ENCODE measurements around the gene RSKR.
"Not testable (repeated sequence)": the region's sequence is repeated elsewhere in the genome, so short reads cannot be mapped to it uniquely, and the experiment has no call there.

RSKR gene

GRCh38 chr17:28613931-28614381 is at the start of gene RSKR:
Gene RSKR, minus strand, starts transcription at chr17:28614185. Its CDS starts 24 bp downstream, at chr17:28614161.
- DNase-seq (ENCODE audit: low read depth), result no peak

DNA sequence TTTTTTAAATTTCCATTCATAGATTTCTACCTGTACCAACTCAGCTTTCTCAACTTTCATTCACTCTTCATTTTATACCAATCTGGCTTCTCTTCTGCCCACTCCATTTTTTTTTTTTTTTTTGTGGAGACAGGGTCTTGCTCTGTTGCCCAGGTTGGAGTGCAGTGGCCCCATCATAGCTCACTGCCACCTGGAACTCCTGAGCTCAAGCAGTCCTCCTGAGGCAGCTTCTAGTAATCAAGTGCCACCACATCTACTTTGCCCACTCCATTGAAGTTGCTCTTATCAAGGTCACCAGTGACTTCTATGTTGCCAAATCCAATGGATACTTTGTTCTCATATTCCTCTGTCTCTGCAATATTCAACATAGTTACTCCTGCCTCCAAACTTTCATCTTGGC is 49.7 kb upstream of the RSKR start:
- DNase-seq (ENCODE audit: low read depth), result no peak

DNA sequence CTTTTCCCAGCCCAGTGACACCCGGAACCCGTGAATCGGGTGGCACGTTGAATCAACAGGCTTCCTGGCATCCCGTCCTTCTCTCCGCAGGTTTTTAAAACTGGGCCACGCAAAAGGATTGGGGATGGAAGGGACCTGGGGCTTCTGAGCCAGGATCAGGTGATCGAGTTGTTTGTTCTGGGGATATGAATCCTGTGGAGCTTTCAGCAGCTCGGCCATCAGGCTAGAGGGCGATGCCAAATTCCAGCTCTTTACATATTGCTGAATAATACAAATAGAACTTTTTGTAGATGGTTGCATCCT is 48.5 kb upstream of the RSKR start:
- no peak for DNase-seq (ENCODE audit: low read depth)

- DNase-seq (ENCODE audit: low read depth), result peak; percentile 93
Measured at GRCh38 chr17:28661635-28662526, 47.9 kb upstream of the RSKR start, which contains the start of the genes SDF2 and SUPT6H. Gene SDF2, minus strand, starts transcription at chr17:28661906. Its CDS starts 30 bp downstream, at chr17:28661876. Gene SUPT6H, plus strand, starts transcription at chr17:28662205. Its CDS starts 11,197 bp downstream, at chr17:28673402.

DNA sequence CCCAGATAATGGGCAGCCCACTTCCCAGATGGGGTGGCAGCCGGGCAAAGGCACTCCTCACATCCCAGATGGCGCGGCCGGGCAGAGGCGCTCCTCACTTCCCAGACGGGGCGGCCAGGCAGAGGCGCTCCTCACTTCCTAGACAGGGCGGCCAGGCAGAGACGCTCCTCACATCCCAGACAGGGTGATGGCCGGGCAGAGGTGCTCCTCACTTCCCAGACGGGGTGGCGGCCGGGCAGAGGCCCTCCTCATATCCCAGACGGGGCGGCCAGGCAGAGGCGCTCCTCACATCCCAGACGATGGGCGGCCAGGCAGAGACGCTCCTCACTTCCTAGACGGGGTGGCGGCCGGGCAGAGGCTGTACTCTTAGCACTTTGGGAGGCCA is 45.5 kb upstream of the RSKR start:
- DNase-seq (ENCODE audit: low read depth), result not testable (repeated sequence)

DNA sequence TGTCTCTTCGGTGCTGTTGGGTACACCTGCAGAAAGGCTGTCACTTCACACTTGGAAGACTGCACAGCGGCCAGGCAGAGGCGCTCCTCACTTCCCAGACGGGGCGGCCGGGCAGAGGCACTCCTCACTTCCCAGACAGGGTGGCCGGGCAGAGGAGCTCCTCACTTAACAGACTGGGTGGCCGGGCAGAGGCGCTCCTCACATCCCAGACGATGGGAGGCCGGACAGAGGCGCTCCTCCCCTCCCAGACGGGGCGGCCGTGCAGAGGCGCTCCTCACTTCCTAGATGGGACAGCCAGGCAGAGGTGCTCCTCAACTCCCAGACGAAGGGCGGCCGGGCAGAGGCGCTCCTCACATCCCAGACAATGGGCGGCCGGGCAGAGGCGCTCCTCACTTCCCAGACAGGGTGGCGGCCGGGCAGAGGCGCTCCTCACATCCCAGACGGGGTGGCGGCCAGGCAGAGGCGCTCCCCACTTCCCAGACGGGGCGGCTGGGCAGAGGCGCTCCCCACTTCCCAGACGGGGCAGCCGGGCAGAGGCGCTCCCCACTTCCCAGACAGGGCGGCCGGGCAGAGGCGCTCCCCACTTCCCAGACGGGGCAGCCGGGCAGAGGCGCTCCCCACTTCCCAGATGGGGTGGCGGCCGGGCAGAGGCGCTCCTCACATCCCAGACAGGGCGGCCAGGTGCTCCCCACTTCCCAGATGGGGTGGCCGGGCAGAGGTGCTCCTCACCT is 44.9 kb upstream of the RSKR start:
- DNase-seq (ENCODE audit: low read depth), result not testable (repeated sequence)

DNA sequence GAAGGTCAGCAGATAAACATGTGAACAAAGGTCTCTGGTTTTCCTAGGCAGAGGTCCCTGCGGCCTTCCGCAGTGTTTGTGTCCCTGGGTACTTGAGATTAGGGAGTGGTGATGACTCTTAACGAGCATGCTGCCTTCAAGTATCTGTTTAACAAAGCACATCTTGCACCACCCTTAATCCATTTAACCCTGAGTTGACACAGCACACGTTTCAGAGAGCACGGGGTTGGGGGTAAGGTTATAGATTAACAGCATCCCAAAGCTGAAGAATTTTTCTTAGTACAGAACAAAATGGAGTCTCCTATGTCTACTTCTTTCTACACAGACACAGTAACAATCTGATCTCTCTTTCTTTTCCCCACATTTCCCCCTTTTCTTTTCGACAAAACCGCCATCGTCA is 44.4 kb upstream of the RSKR start:
- DNase-seq (ENCODE audit: low read depth), result not testable (repeated sequence)

DNA sequence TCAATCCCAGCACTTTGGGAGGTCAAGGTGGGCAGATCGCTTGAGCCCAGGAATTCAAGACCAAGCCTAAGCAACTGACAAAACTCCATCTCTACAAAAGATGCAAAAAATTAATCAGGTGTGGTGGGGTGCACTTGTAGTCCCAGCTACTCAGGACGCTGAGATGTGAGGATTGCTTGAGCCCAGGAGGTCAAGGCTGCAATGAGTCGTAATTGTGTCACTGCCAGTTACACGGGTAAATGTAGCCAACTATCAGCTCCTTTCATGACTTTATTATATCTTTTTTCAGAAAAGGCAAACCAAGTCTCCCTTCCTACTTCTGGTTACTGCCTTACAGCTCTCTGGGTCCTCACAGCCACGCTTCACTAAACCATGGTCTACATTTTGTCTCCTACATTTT is 43.8 kb upstream of the RSKR start:
- no peak for DNase-seq (ENCODE audit: low read depth)

DNA sequence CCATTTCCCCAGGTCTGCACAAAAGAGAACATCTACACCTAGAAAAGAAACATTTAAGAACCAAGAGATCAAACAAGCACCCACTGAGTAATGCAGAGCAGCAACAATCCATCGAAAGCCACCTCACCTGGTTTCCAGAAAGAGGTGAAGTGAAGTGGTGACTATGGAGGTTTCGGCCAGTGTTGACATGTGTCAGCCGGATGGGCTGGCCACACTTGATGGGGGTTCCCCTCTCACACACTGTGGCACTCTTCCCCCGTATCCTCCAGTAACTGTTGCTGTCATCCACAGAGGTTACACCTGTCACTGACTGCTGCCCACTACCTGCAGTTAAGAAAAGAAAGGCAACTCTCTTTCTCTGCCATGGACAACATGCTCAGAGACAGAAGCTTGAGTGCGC is 41.2 kb upstream of the RSKR start:
- no peak for DNase-seq (ENCODE audit: low read depth)

DNA sequence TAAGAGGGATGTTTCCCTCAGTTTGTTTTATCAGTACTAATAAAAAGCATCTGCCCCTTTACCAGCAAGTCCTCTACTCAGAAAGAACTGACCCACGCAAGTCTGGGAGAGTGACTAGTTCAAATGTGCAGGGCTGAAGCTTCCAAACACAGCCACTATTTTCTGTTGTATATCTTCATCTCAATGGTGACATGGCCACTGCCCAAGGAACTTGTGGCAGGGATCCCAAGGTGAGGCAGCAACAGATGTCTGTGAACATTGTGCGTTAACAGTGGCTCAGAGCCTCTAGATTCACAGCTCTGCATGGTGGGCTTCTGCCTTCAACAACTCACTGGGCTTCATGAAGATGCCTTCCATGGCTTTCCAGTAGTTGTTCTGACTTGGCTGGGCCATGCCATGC is 34.7 kb upstream of the RSKR start:
- DNase-seq (ENCODE audit: low read depth), result no peak

DNA sequence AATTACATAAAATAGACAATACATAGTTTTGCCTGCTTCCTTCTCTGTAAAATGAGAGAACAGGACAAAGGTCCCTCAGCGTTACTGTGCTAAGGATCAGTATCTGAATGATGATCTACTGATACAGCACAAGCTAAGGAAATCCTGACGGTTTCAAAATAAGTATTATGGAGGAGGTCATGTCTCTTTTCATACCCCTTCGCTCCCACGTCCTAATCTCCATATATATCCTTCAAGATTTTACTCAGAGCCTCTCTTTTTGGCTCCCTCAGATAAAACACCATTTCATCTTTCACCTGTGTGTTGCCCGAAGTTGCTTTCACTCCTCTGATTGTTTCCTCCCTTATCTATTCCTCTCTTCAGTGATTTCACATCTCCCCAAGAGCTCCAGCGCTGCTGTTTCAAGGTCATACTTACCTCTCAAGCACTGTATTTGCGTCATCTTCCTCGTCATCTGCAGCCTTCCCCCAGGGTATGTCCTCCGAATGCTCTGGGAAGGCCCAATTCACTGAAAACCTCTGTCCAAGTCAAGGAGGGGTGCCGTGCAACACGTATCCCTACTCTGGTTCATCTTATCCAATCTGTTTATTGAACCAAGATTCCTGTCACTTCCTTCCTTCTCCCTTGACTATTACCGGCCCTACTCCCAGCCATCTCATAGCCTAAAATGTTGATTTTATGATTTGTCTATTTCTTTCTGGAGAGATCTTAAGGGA is 32.2 kb upstream of the RSKR start:
- no peak for DNase-seq (ENCODE audit: low read depth)

- no peak for DNase-seq (ENCODE audit: low read depth)
Measured at GRCh38 chr17:28645576-28645939, 31.6 kb upstream of the RSKR start.

- DNase-seq (ENCODE audit: low read depth), result peak; percentile 96
Measured at GRCh38 chr17:28644787-28645575, 31.0 kb upstream of the RSKR start, which contains the start of gene BLTP2. Gene BLTP2, minus strand, starts transcription at chr17:28645158. Its CDS starts 102 bp downstream, at chr17:28645056.

DNA sequence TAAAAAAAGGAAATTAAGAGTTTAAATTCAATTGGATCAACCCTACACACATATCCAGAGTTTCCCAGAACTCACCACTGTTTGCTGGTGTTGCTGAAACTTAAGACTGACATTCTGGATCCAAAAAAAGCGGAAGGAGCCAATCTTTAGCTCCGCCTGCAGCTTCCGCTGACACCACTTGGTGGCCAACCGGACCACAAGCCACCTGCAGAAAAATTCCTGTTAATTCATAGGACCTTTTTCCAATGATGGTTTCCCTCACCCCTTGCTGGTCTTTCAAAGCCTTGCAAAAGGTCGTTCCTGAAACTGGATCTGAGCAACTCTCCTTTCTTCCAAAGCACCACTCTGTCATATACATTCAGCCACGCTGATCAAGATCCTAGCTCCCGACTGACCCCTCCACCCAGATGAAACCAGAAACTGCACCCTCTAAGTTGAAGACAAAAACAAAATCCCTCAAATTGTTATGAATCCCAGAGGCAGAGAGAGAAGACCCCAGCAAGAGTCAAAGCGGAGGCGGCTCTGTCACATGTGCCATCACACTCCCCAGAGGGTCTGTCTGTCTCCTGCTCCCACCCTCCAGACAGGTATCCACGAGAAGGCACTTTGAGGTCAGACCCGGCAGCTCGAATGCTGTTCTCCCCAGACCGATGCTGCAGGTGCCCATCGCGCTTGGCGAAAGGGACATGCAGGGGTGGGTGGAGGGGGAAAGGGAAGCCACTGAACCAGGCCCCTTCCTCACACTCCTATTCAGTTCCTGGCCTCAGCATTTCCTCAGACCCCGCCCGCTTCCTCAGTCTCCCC is 30.2 kb upstream of the RSKR start:
- peak; percentile 12 for DNase-seq (ENCODE audit: low read depth)

- no peak for DNase-seq (ENCODE audit: low read depth)
Measured at GRCh38 chr17:28641579-28641978, 27.6 kb upstream of the RSKR start.

DNA sequence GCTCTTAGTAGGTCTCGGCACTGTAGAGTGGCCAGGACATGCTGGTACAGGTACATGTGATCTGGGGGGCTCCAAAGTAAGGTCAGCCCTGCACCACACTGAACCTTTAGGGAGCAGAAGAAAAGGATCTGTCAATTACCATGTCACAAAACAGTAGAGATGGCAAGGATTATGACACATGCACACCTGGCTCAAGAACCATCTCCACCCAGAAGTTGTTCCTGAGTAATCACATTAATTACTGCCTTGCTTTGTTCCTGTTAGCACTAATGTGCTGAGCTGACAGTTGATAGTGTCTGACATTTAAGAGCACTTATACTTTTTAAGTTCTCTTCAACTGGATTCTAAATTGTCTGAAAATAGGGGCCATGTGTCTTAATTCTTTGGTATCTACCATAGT is 21.5 kb upstream of the RSKR start:
- DNase-seq (ENCODE audit: low read depth), result no peak

DNA sequence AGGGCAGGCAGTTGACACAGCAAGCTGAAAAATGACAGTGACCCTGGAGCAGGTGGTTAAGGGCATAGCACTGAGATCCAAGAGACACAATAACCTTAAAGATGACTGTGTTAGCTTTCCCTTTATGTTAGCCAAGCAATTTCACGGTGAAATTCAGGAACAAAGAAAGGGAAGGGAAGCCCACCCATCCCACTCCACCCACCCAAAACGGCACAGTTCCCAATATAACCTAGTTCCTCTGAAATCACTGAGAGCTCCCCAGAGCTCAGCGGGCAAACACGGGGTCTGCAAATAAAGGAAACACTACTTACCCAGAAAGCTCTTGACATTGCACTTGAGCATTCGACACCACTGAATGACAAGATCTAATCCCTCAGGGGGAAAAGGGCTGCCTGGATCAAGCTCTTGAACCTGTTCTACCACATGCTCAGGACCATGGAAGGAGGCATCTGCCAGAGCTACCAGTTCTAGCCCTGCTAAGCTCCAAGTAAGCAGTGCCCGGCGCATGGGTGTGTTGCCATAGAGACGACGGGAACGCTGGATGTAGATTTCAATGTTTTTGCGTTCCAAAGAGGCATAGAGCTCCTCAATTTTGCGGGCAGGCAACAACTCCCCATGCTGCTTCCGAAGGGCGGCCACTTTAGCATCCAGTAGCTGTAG is 20.4 kb upstream of the RSKR start:
- DNase-seq (ENCODE audit: low read depth), result no peak

- DNase-seq (ENCODE audit: low read depth), result no peak
Measured at GRCh38 chr17:28626818-28627217, 12.8 kb upstream of the RSKR start.

GRCh38 chr17:28624148-28624547 is 10.2 kb upstream of the RSKR start:
- DNase-seq (ENCODE audit: low read depth), result no peak

DNA sequence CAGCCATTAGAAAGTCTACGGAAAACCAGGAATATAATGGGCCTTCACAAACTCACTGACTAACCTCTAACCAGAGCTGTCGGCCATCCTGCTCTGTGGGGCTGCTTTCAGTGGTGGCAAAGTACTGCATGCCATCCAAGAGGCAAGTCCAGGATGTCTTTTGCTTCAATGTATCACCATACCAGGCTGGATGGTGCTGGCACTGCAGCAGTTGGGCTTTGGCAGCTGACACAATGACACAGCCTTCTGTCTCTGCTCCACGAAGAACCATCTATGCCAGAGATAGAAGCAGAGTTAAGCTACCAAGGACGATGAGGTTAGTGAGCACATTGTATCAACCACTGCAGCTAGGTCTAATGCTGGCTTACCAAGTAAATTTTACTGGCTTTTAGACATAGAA is 9.7 kb upstream of the RSKR start:
- no peak for DNase-seq (ENCODE audit: low read depth)
